Vagina (tissue), 2 donors: Measurements from ENCODE around the gene FMN2. TPM values are rescaled to one million over a fixed set of nuclear protein-coding genes. Genes with fewer than 3 reads are reported as not detected.

ENCODE experiments used
- DNase-seq, 2 donors: peaks; one replicate each; pipeline ENCODE4 v3.0.0-alpha.2; 2017; ENCODE audit errors: extremely low spot score in 2 of 2
- H3K27ac ChIP-seq: fragments of 200-600 bp; sonication (generic); one replicate; pipeline ENCODE4 v1.5.1; 2019
- H3K27me3 ChIP-seq: fragments of 200-600 bp; sonication (generic); one replicate; pipeline ENCODE4 v1.5.1; 2019
- H3K36me3 ChIP-seq, 2 donors: fragments of 200-600 bp; sonication (generic); one replicate each; pipeline ENCODE4 v1.5.1; 2017 to 2019
- H3K4me1 ChIP-seq: fragments of 200-600 bp; sonication (generic); one replicate; pipeline ENCODE4 v1.5.1; 2019
- H3K4me3 ChIP-seq, 2 donors: fragments of 200-600 bp; sonication (generic); 1 replicate in 1 of 2; 2 replicates in 1 of 2; pipeline ENCODE4 v1.5.1; 2016 to 2019
- H3K9me3 ChIP-seq: fragments of 200-600 bp; sonication (generic); one replicate; pipeline ENCODE4 v1.5.1; 2019
- POLR2A ChIP-seq, 2 donors: fragments of 450-650 bp; IDR thresholded peaks; one replicate each; pipeline ENCODE4 v1.6.1; 2017; ENCODE audit warnings: antibody characterized with exemption in 2 of 2, mild to moderate bottlenecking in 2 of 2, moderate library complexity in 2 of 2
- POLR2AphosphoS5 ChIP-seq, 2 donors: sonication (generic); formaldehyde crosslinking; IDR thresholded peaks; one replicate each; pipeline ENCODE4 v1.9.0; 2017; ENCODE audit warnings: antibody characterized with exemption in 2 of 2, mild to moderate bottlenecking in 2 of 2, low read depth in 1 of 2; ENCODE audit not compliant: insufficient read depth in 1 of 2
- intact Hi-C: fragments of 100-400 bp; cut with DNase I; formaldehyde crosslinking; loops from one replicate; pipeline ENCODE4 v1.15.1; 2023
- small RNA-seq: library from RNA; depleted of rRNA; stranded (forward); fragments of <200 nt; gene quantifications from one replicate; pipeline ENCODE3, GENCODE V24; 2016
- total RNA-seq: library from RNA; depleted of rRNA; stranded (reverse); fragments of >200 nt; gene quantifications from one replicate; pipeline ENCODE4 v1.2.3, GENCODE V29; 2016
- TF ChIP-seq, protein P1 (sequence below), 3 experiments: fragments of 450-650 bp in 2 of 3; fragments of 200-600 bp in 1 of 3; sonication (generic) in 1 of 3; IDR thresholded peaks; one replicate each; pipeline ENCODE4 v1.5.1; 2017 to 2019; ENCODE audit warnings: antibody characterized with exemption in 3 of 3, mild to moderate bottlenecking in 2 of 3, moderate library complexity in 2 of 3

Gene FMN2
- total RNA-seq, 1 donor from 2014 or later = not detected

DNA sequence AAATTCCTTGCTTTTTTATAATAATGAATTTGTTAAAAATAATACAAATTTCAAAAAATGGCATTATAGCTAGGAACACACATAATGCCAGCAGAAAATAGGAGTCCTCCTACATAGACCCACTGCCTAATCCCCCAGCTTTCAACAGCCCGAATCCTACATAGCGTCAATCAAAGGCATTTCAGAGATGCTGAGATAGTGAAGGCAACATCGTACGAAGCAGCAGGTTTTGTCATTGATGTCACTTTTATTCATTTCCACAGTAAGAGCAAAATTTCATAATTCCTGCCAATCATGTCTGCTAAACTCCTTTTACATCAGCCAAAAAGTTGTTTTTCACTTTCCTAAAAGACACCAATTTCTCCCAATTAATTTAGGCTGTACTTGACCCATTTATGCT lies 426.2 kb downstream of the FMN2 start:
- Histone ChIP-seq H3K4me3 (no peak overlapping the region), H3K27me3 (no peaks in the 10 kb centered on the region), H3K4me1 (no peaks in the 10 kb centered on the region), H3K36me3 (no peaks in the 10 kb centered on the region), H3K9me3 (no peaks in the 10 kb centered on the region), H3K27ac (no peak overlapping the region)
- intact Hi-C loops = no loop called here
- no peak for DNase-seq
- TF ChIP-seq, protein P1, sequence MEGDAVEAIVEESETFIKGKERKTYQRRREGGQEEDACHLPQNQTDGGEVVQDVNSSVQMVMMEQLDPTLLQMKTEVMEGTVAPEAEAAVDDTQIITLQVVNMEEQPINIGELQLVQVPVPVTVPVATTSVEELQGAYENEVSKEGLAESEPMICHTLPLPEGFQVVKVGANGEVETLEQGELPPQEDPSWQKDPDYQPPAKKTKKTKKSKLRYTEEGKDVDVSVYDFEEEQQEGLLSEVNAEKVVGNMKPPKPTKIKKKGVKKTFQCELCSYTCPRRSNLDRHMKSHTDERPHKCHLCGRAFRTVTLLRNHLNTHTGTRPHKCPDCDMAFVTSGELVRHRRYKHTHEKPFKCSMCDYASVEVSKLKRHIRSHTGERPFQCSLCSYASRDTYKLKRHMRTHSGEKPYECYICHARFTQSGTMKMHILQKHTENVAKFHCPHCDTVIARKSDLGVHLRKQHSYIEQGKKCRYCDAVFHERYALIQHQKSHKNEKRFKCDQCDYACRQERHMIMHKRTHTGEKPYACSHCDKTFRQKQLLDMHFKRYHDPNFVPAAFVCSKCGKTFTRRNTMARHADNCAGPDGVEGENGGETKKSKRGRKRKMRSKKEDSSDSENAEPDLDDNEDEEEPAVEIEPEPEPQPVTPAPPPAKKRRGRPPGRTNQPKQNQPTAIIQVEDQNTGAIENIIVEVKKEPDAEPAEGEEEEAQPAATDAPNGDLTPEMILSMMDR (IDR thresholded peaks at IDR 0.05) = no peak
- TF ChIP-seq POLR2A (IDR thresholded peaks at IDR 0.05) (no peak), POLR2AphosphoS5 (IDR thresholded peaks at IDR 0.05; ENCODE audit: insufficient read depth in 1 of 2, low read depth in 1 of 2) (no peak)

DNA sequence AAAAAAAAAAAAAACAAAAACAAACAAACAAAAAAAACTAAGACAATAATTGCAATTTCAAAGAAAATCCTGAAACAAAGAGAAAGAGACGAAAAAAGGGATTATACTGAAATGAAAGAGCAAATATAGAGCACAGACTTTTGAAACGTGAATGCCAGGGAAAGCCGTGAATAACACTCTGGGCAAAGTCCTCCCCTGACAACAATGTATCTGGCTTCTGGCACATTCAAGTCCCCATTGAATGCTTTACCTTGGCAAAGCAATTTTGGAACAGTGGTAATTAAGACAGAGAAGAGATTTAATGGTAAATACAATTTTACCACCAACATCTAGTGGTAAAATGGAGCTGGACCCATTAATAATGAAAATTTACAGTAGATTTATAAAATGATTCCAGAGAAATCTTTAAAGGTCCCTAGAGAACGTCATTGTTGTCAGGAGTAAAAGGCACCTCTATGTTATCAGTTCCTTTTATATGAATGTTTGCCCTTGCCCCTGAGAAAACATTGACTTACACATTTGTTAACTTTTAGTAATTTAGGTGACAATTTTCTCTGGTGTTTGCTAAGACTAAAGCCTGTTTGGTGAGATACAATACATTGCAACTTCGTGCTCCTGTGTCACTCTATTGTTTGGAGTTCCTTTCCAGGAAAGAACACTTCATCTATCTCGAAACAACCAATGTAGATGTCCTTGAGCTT lies 430.6 kb downstream of the FMN2 start:
- no peaks in the 10 kb centered on the region for H3K9me3 ChIP-seq
- TF ChIP-seq POLR2AphosphoS5 (IDR thresholded peaks at IDR 0.05; ENCODE audit: insufficient read depth in 1 of 2, low read depth in 1 of 2) (no peak), POLR2A (IDR thresholded peaks at IDR 0.05) (no peak)
- TF ChIP-seq, protein P1 (IDR thresholded peaks at IDR 0.05) = no peak
- no peak overlapping the region for H3K27ac ChIP-seq
- no peaks in the 10 kb centered on the region for H3K4me1 ChIP-seq
- H3K36me3 ChIP-seq = no peaks in the 10 kb centered on the region
- H3K4me3 ChIP-seq = no peak overlapping the region
- intact Hi-C loops = no loop called here
- no peak for DNase-seq
- H3K27me3 ChIP-seq = no peaks in the 10 kb centered on the region

DNA sequence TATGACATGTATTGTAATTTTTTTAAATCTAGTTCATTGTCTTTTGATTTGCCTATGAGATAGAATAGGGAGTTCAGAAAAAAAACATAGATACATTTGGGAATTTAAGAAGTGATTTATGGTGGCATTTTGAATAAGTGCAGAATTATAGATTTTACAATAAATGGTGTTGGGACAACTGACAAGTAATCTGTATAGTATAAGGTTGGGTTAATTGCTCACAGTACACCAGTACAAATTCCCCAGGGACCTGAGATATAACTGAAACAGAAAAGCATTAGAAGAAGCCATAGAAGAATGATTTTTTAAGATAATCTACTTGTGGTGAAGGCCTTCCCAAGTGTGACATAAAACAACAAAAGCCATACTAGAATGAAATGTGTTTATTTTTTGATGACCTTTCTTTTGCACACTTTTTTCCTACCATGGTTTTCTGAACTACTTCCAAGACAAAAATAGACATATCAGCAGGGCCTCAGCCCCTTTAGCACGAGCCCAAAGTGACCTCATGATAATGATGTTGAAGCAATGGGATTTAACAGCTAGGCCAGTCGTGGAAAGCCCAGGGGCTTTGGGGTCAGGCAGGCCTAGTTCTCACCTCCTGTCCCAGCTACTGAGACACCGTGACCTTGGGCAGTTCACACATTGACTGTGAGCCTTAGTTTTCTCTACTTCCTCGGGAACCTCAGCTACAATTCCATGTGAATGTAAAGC lies 432.8 kb downstream of the FMN2 start:
- no peak overlapping the region for H3K27ac ChIP-seq
- no peaks in the 10 kb centered on the region for H3K27me3 ChIP-seq
- no peak for DNase-seq
- H3K4me3 ChIP-seq = no peak overlapping the region
- intact Hi-C loops = no loop called here
- H3K4me1 ChIP-seq = no peaks in the 10 kb centered on the region
- no peak for TF ChIP-seq POLR2A (IDR thresholded peaks at IDR 0.05)
- TF ChIP-seq, protein P1 (IDR thresholded peaks at IDR 0.05) = no peak
- TF ChIP-seq POLR2AphosphoS5 (IDR thresholded peaks at IDR 0.05; ENCODE audit: insufficient read depth in 1 of 2, low read depth in 1 of 2) = no peak
- no peaks in the 10 kb centered on the region for H3K9me3 ChIP-seq
- no peaks in the 10 kb centered on the region for H3K36me3 ChIP-seq

Small RNAs within 50 kb of the gene (small RNA-seq; reads per million reads assigned to genes)
- gene RF00019 = not detected
